Colonic mucosa (tissue), 4 donors: ENCODE data around the gene SLC22A3. TPM values are rescaled to one million over a fixed set of nuclear protein-coding genes. Genes with fewer than 3 reads are reported as not detected.

Experiments
- DNase-seq: peaks from one replicate; pipeline ENCODE4 v3.0.0-alpha.2; 2020
- H3K27ac ChIP-seq: fragments of 200-600 bp; one replicate; pipeline ENCODE4 v1.8.0; 2021
- H3K27me3 ChIP-seq: fragments of 200-600 bp; one replicate; pipeline ENCODE4 v1.8.0; 2021
- H3K36me3 ChIP-seq: fragments of 200-600 bp; one replicate; pipeline ENCODE4 v1.8.0; 2021
- H3K4me1 ChIP-seq: fragments of 200-600 bp; one replicate; pipeline ENCODE4 v1.8.0; 2021; ENCODE audit warnings: mild to moderate bottlenecking
- H3K4me3 ChIP-seq: fragments of 200-600 bp; one replicate; pipeline ENCODE4 v1.8.0; 2021
- H3K9ac ChIP-seq, 2 donors: one replicate each; pipeline ENCODE4 v1.7.0; 2013; ENCODE audit warnings: control low read depth in 2 of 2, low read depth in 2 of 2, low read length in 2 of 2
- H3K9me3 ChIP-seq: fragments of 200-600 bp; one replicate; pipeline ENCODE4 v1.8.0; 2021
- intact Hi-C: fragments of 100-400 bp; cut with DNase I; formaldehyde crosslinking; loops from one replicate; pipeline ENCODE4 v1.14.1; 2022
- total RNA-seq, 2 donors: library from RNA; stranded (reverse); fragmentation: NEBNext Ultra II Directional in 1 of 2; extraction: Animal tissue kit (Norgen Biotek cat#: 25700) in 1 of 2; gene quantifications; one replicate each; pipeline ENCODE4 v1.2.1, GENCODE V29; 2021
- TF ChIP-seq, protein P1 (sequence below): fragments of 200-600 bp; IDR thresholded peaks from one replicate; pipeline ENCODE4 v1.8.0; 2022; ENCODE audit warnings: antibody characterized with exemption, mild to moderate bottlenecking
- donor health status: healthy.
- donor health status: DM: no; HTN: no; CAD: no.
- donor health status: DM: no; HTN: no; CAD: no.

The SLC22A3 gene
- total RNA-seq, 2 donors from 2014 or later: 2.1 to 2.5 TPM

DNA sequence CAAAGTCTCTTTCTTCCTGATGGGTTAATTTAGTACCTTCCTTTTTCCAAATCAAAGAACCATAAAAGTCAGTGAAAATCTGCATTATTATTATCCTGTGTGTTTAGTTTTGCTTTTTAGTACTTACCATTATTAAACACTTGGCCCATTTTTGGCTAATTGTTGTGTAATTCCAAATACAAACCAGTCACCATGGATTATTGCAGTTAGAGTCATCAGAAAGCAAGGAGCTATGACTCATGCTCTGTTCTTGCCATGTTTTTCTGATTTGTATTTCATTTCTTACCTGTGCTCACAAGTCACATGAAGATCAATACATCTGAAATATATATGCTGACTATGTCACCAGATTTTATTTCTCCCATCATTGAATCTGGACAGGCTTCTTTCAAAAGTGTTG is 31.3 kb downstream of the SLC22A3 start:
- no peak overlapping the region for H3K9ac ChIP-seq
- intact Hi-C loops: no loop called here
- no peak overlapping the region for H3K4me3 ChIP-seq
- TF ChIP-seq, protein P1, sequence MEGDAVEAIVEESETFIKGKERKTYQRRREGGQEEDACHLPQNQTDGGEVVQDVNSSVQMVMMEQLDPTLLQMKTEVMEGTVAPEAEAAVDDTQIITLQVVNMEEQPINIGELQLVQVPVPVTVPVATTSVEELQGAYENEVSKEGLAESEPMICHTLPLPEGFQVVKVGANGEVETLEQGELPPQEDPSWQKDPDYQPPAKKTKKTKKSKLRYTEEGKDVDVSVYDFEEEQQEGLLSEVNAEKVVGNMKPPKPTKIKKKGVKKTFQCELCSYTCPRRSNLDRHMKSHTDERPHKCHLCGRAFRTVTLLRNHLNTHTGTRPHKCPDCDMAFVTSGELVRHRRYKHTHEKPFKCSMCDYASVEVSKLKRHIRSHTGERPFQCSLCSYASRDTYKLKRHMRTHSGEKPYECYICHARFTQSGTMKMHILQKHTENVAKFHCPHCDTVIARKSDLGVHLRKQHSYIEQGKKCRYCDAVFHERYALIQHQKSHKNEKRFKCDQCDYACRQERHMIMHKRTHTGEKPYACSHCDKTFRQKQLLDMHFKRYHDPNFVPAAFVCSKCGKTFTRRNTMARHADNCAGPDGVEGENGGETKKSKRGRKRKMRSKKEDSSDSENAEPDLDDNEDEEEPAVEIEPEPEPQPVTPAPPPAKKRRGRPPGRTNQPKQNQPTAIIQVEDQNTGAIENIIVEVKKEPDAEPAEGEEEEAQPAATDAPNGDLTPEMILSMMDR: no peak
- H3K36me3 ChIP-seq: no peaks in the 10 kb centered on the region
- H3K27me3 ChIP-seq: no peaks in the 10 kb centered on the region
- no peak overlapping the region for H3K27ac ChIP-seq
- H3K4me1 ChIP-seq: no peaks in the 10 kb centered on the region
- DNase-seq: no peak
- H3K9me3 ChIP-seq: no peaks in the 10 kb centered on the region

DNA sequence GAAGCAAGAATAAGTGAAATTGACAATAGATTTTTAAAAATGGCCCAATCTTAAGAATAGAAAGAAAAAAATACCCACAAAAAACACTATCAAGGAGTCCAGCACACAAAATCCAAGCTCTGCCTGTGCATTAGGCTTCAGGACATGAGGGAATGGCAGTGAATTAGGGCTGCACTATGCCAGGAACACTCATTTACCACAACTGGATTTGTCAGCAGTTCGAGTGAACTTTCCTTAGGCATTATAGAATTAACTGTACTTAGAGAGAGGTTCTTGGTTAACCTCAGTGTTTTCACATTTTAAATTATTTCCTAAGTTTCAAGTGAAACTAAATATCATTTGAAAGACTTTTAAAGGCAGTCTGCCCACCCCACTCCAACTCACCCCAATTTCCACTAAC is 34.8 kb downstream of the SLC22A3 start:
- Histone ChIP-seq H3K4me1 (no peaks in the 10 kb centered on the region), H3K27ac (no peak overlapping the region), H3K27me3 (no peaks in the 10 kb centered on the region), H3K9ac (no peak overlapping the region), H3K36me3 (no peaks in the 10 kb centered on the region), H3K4me3 (no peak overlapping the region), H3K9me3 (no peaks in the 10 kb centered on the region)
- TF ChIP-seq, protein P1: no peak
- intact Hi-C loops: no loop called here
- no peak for DNase-seq

DNA sequence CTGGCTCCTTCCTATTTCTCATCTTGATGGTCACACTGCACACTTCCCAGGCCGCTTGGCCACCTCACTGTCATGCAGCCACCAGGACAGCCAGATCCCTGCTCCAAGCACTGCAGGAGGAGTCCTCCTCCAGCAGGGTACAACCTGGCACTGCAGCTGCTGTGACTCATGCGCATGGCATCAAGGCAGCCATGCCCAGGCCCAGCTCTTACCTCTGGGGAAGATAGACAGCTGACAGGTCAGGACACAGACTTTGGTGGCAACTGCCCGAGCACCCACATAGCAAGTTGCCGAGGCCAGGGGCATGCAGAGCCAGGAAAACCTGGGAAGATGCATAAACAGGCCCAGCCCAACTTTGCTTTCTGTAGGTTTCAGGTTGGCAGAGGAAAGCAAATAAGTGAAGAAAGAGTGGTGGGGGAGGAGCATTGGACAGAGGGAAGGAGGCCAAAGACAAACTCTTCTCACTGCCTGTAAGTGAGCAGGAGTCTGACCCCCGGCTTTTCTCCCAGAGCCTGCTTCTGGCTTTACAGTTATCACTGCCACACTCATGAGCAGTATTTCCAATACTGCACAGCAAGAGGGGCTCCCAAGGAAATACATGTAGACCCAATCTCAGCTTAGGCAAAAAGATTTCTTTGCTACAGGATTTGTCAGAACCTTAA is 38.8 kb downstream of the SLC22A3 start:
- no peak for DNase-seq
- H3K9me3 ChIP-seq: no peaks in the 10 kb centered on the region
- no peak overlapping the region for H3K9ac ChIP-seq
- no peaks in the 10 kb centered on the region for H3K36me3 ChIP-seq
- no peak overlapping the region for H3K27ac ChIP-seq
- TF ChIP-seq, protein P1: no peak
- no peaks in the 10 kb centered on the region for H3K27me3 ChIP-seq
- intact Hi-C loops: no loop called here
- H3K4me3 ChIP-seq: no peak overlapping the region
- H3K4me1 ChIP-seq: no peaks in the 10 kb centered on the region

DNA sequence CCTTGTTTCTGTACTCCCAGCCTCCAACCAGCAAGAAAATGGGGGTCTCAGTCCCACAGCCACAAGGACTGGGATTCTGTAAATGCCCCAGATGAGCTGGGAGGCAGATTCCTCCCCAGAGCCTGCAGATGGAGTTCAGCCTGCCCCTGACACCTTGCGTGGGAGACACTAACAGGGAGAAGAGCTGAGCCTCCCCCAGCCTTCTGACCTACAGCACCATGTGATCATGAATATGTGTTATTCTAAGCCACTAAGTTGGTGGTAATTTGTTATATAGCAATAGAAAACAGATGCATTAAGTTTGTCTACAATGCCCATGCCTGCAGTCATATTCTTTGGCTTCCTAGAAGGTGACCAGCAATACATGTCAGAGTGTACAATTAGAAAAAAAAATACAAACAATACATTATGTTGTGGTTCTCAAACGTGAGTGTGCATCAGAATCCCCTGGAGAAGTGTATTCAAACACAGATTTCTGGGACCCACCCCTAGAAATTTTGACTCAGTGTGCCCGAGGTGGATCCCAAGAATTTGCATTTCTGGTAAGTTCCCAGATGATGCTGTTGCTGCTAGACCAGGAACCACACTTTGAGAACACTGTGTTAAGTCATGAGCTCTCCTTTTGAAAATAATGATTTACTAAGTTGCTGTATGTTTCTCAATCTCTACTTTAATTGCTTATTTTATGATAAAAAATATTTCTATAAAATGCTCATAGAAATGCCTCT is 39.9 kb downstream of the SLC22A3 start:
- Histone ChIP-seq H3K36me3 (no peaks in the 10 kb centered on the region), H3K9me3 (no peaks in the 10 kb centered on the region), H3K9ac (no peak overlapping the region), H3K4me3 (no peak overlapping the region), H3K27me3 (no peaks in the 10 kb centered on the region), H3K27ac (no peak overlapping the region), H3K4me1 (no peaks in the 10 kb centered on the region)
- DNase-seq: no peak
- intact Hi-C loops: no loop called here
- TF ChIP-seq, protein P1: no peak

DNA sequence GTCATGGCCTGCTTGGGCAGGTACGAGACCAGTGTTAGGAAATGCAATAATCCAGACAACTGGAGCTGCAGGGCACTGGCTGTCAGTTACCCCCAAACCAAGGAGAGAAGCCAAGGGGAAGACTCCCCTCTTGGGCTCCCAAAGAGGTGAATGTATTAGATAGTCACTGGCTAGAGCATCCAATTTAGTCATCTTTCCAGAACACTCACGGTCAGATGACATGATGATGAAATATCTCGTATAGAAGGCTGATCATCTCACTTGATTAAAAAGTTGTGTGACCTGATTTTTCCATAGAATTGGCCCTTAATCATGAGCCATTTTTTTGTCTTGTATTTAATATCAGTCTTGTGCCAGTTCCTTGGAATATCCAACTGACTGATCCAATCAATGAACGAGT is 40.7 kb downstream of the SLC22A3 start:
- H3K4me1 ChIP-seq: no peaks in the 10 kb centered on the region
- no peaks in the 10 kb centered on the region for H3K36me3 ChIP-seq
- TF ChIP-seq, protein P1: no peak
- no peak overlapping the region for H3K27ac ChIP-seq
- no peak for DNase-seq
- intact Hi-C loops: no loop called here
- H3K4me3 ChIP-seq: no peak overlapping the region
- H3K9ac ChIP-seq: no peak overlapping the region
- no peaks in the 10 kb centered on the region for H3K27me3 ChIP-seq
- H3K9me3 ChIP-seq: no peaks in the 10 kb centered on the region
